DOHH2 (cell line): ENCODE data around the gene ROM1.
"Not testable (repeated sequence)": the region's sequence is repeated elsewhere in the genome, so short reads cannot be mapped to it uniquely, and the experiment has no call there.

Experiments used
- H3F3A ChIP-seq: fragments of 200-600 bp; sonication (generic), shearing (Covaris generic); 2 replicates; pipeline ENCODE4 v1.6.0; 2016; ENCODE audit warnings: antibody characterized with exemption, mild to moderate bottlenecking; ENCODE audit not compliant: control insufficient read depth, insufficient read depth
- H3K27ac ChIP-seq: fragments of 200-600 bp; sonication (generic); 2 replicates; pipeline ENCODE4 v1.5.1; 2014; ENCODE audit warnings: low read depth, mild to moderate bottlenecking, low read length, moderate library complexity
- H3K27me3 ChIP-seq: fragments of 200-600 bp; sonication (generic); 2 replicates; pipeline ENCODE4 v1.6.1; 2014; ENCODE audit warnings: mild to moderate bottlenecking, low read length, mixed read lengths; ENCODE audit not compliant: control insufficient read depth
- H3K36me3 ChIP-seq: fragments of 200-600 bp; sonication (generic); 2 replicates; pipeline ENCODE4 v1.6.1; 2014; ENCODE audit warnings: mild to moderate bottlenecking, low read length, moderate library complexity, mixed read lengths; ENCODE audit not compliant: control insufficient read depth
- H3K4me1 ChIP-seq: fragments of 200-600 bp; sonication (generic); 2 replicates; pipeline ENCODE4 v1.6.1; 2014; ENCODE audit warnings: mild to moderate bottlenecking, low read length, mixed read lengths; ENCODE audit not compliant: control insufficient read depth
- H3K4me2 ChIP-seq: fragments of 200-600 bp; sonication (generic); 2 replicates; pipeline ENCODE4 v1.6.0; 2014; ENCODE audit warnings: mild to moderate bottlenecking, low read length, moderate library complexity
- H3K4me3 ChIP-seq: fragments of 200-600 bp; sonication (generic); 2 replicates; pipeline ENCODE4 v1.5.1; 2014; ENCODE audit warnings: mild to moderate bottlenecking, low read length, mixed read lengths
- H3K79me2 ChIP-seq: fragments of 200-600 bp; sonication (generic); 2 replicates; pipeline ENCODE4 v1.6.1; 2014; ENCODE audit warnings: mild to moderate bottlenecking, low read length, mixed read lengths; ENCODE audit not compliant: control insufficient read depth
- H3K9me2 ChIP-seq: fragments of 200-600 bp; sonication (generic); replicated peaks from 2 replicates; pipeline ENCODE4 v1.6.1; 2014; ENCODE audit warnings: mild to moderate bottlenecking, low read length, mixed read lengths; ENCODE audit not compliant: control insufficient read depth
- H3K9me3 ChIP-seq: fragments of 200-600 bp; sonication (generic); 2 replicates; pipeline ENCODE4 v1.6.1; 2014; ENCODE audit warnings: antibody characterized with exemption, low read length, mixed read lengths; ENCODE audit not compliant: control insufficient read depth, insufficient read depth
- H4K20me1 ChIP-seq: fragments of 200-600 bp; sonication (generic); 2 replicates; pipeline ENCODE4 v1.6.0; 2014; ENCODE audit warnings: low read depth, mild to moderate bottlenecking, antibody characterized with exemption, low read length, moderate library complexity; ENCODE audit not compliant: control insufficient read depth, insufficient read depth
- EZH2phosphoT487 ChIP-seq: fragments of 200-600 bp; sonication (generic); IDR thresholded peaks from 2 replicates; pipeline ENCODE4 v1.6.1; 2017; ENCODE audit warnings: borderline replicate concordance, mild to moderate bottlenecking, antibody characterized with exemption, low read length, moderate library complexity, mixed read lengths
- TF ChIP-seq, protein P1 (sequence below): fragments of 200-600 bp; sonication (generic); IDR thresholded peaks from one replicate; pipeline ENCODE4 v1.5.1; 2014; ENCODE audit warnings: antibody characterized with exemption, mild to moderate bottlenecking, low read depth, low read length; ENCODE audit not compliant: poor library complexity, severe bottlenecking

The ROM1 gene

DNA sequence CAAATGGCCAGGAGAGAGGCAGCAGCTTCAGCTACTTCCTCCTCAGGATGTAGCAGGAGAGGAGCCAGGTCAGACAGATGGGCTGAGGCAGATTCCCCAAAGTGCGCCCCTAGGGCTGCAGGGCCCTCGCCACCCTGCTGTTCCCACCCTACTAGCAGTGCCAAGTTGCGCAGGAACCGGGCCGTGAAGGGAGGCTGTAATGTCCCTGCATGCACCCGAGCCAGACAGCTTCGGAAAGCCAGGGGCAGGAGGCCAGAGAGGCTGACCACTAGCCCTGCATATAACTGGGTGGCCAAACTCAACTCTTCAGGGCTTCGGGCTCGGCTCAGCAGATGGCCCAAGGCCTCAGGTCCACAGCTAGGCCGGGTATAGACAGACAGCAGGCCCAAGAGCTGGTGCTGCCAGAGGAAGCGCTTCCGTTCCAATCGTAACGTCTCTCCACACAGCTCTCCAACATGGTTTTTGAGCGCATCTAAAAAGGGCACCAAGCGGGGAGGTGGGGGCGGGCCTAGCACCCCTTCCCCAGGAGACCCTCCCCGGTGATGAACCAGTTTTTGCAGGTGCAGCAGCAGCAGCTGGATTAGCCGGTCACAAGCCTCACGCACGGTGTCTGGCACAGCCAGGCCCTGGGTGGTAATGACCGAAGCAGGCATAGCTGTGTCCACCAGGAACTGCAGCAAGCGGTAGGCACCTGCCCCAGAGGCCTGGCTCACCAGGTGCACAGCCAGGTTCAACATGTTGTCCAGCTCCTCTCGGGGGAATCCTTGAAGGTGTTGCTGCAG lies 35.3 kb downstream of the ROM1 start:
- Histone ChIP-seq H3K9me2 (no peaks in the 10 kb centered on the region), H4K20me1 (peaks cover 3% of the 10 kb centered on the region; the same call in 1 of the 2 replicates), H3K4me3 (no peak overlapping the region), H3K27ac (no peak overlapping the region), H3K4me2 (no peak overlapping the region), H3K79me2 (peaks cover 82% of the 10 kb centered on the region), H3K36me3 (peaks cover 66% of the 10 kb centered on the region), H3F3A (no peaks in the 10 kb centered on the region), H3K4me1 (peaks cover 39% of the 10 kb centered on the region), H3K9me3 (no peaks in the 10 kb centered on the region), H3K27me3 (no peaks in the 10 kb centered on the region)
- no peak for TF ChIP-seq EZH2phosphoT487
- TF ChIP-seq, protein P1, sequence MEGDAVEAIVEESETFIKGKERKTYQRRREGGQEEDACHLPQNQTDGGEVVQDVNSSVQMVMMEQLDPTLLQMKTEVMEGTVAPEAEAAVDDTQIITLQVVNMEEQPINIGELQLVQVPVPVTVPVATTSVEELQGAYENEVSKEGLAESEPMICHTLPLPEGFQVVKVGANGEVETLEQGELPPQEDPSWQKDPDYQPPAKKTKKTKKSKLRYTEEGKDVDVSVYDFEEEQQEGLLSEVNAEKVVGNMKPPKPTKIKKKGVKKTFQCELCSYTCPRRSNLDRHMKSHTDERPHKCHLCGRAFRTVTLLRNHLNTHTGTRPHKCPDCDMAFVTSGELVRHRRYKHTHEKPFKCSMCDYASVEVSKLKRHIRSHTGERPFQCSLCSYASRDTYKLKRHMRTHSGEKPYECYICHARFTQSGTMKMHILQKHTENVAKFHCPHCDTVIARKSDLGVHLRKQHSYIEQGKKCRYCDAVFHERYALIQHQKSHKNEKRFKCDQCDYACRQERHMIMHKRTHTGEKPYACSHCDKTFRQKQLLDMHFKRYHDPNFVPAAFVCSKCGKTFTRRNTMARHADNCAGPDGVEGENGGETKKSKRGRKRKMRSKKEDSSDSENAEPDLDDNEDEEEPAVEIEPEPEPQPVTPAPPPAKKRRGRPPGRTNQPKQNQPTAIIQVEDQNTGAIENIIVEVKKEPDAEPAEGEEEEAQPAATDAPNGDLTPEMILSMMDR = no peak

- H3K27me3 ChIP-seq = no peaks in the 10 kb centered on the region
- no peak overlapping the region for H3K4me3 ChIP-seq
- peaks cover 3% of the 10 kb centered on the region; the same call in 1 of the 2 replicates for H4K20me1 ChIP-seq
- H3K4me2 ChIP-seq = no peak overlapping the region
- no peaks in the 10 kb centered on the region for H3F3A ChIP-seq
- no peaks in the 10 kb centered on the region for H3K9me3 ChIP-seq
- peaks cover 76% of the 10 kb centered on the region for H3K79me2 ChIP-seq
- no peaks in the 10 kb centered on the region for H3K9me2 ChIP-seq
- no peak for TF ChIP-seq EZH2phosphoT487
- no peak overlapping the region for H3K27ac ChIP-seq
- H3K4me1 ChIP-seq = peaks cover 44% of the 10 kb centered on the region
- H3K36me3 ChIP-seq = peaks cover 60% of the 10 kb centered on the region
Measured at GRCh38 chr11:62648967-62649364, 35.9 kb downstream of the ROM1 start.

DNA sequence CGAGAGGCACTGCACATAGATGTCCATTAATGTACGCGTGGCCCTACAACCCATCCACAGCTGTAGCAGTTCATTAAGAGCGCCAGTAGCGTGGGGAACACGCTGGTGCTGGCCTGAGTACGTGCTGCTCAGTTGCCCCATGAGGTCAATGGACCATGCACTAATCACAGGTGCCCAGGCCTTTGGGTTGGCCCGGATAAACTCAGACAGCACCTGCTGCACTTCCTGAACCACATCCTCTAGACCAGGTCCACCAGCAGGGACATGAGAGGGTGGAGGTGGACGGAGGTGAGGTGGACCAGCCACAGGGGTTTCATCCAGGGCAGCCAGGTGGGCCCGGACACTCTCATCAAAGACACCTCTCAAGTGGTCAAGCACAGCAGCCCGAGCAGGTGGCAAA lies 36.4 kb downstream of the ROM1 start:
- no peaks in the 10 kb centered on the region for H3K9me3 ChIP-seq
- TF ChIP-seq, protein P1 = no peak
- no peak for TF ChIP-seq EZH2phosphoT487
- H3K4me1 ChIP-seq = peaks cover 45% of the 10 kb centered on the region
- peaks cover 3% of the 10 kb centered on the region; the same call in 1 of the 2 replicates for H4K20me1 ChIP-seq
- no peaks in the 10 kb centered on the region for H3K27me3 ChIP-seq
- H3K27ac ChIP-seq = no peak overlapping the region
- H3K36me3 ChIP-seq = peaks cover 55% of the 10 kb centered on the region
- no peaks in the 10 kb centered on the region for H3K9me2 ChIP-seq
- H3K4me3 ChIP-seq = no peak overlapping the region
- no peak overlapping the region for H3K4me2 ChIP-seq
- H3F3A ChIP-seq = no peaks in the 10 kb centered on the region
- H3K79me2 ChIP-seq = peaks cover 71% of the 10 kb centered on the region

DNA sequence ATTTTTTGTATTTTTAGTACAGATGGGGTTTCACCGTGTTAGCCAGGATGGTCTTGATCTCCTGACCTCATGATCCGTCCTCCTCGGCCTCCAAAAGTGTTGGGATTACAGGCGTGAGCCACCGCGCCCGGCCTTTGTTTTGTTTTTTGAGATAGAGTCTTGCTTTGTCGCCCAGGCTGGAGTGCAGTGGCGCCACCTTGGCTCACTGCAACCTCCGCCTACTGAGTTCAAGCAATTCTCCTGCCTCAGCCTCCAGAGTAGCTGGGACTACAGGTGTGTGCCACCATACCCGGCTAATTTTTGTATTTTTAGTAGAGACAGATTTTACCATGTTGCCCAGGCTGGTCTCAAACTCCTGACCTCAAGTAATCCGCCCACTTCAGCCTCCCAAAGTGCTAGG lies 37.2 kb downstream of the ROM1 start:
- Histone ChIP-seq H3K36me3 (peaks cover 49% of the 10 kb centered on the region), H3K4me1 (peaks cover 40% of the 10 kb centered on the region), H3K79me2 (peaks cover 63% of the 10 kb centered on the region)
- H4K20me1 ChIP-seq, H3K9me3 ChIP-seq, H3F3A ChIP-seq, H3K27ac ChIP-seq, H3K4me2 ChIP-seq, H3K4me3 ChIP-seq, H3K9me2 ChIP-seq, H3K27me3 ChIP-seq: not testable (repeated sequence)
